Transverse colon (tissue), 4 donors: Measurements from ENCODE around the gene ARFIP1. TPM values are rescaled to one million over a fixed set of nuclear protein-coding genes. Genes with fewer than 3 reads are reported as not detected.

ENCODE experiments used
- DNase-seq: peaks from one replicate; pipeline ENCODE4 v3.0.0-alpha.2; 2019
- H3K27ac ChIP-seq, 4 donors: fragments of 200-600 bp; sonication (generic); 2 replicates each; pipeline ENCODE4 v1.5.1; 2016 to 2018; ENCODE audit warnings: inconsistent platforms in 4 of 4
- H3K27me3 ChIP-seq: fragments of 200-600 bp; sonication (generic); 2 replicates; pipeline ENCODE4 v1.5.1; 2017; ENCODE audit warnings: inconsistent platforms
- H3K36me3 ChIP-seq, 4 donors: fragments of 200-600 bp; sonication (generic); 2 replicates each; pipeline ENCODE4 v1.5.1; 2017 to 2019; ENCODE audit warnings: inconsistent platforms in 4 of 4
- H3K4me1 ChIP-seq, 4 donors: fragments of 200-600 bp; sonication (generic); 2 replicates each; pipeline ENCODE4 v1.5.1; 2017 to 2020; ENCODE audit warnings: inconsistent platforms in 4 of 4
- H3K4me3 ChIP-seq, 4 donors: fragments of 200-600 bp; sonication (generic); 1 replicate in 1 of 4; 2 replicates in 3 of 4; pipeline versions ENCODE4 v1.5.1 to v1.6.1; 2017 to 2019; ENCODE audit warnings: inconsistent platforms in 4 of 4
- H3K9me3 ChIP-seq, 2 donors: fragments of 200-600 bp; sonication (generic); 2 replicates each; pipeline ENCODE4 v1.5.1; 2017 to 2019; ENCODE audit warnings: inconsistent platforms in 2 of 2
- EP300 ChIP-seq: sonication (generic); formaldehyde crosslinking; IDR thresholded peaks from one replicate; pipeline ENCODE4 v1.6.1; 2017; ENCODE audit warnings: antibody characterized with exemption, low read depth
- POLR2A ChIP-seq: fragments of 450-650 bp; IDR thresholded peaks from one replicate; pipeline ENCODE4 v1.6.1; 2016; ENCODE audit warnings: antibody characterized with exemption, mild to moderate bottlenecking, moderate library complexity
- POLR2AphosphoS5 ChIP-seq, 3 donors: sonication (generic); formaldehyde crosslinking; IDR thresholded peaks; one replicate each; pipeline ENCODE4 v1.6.1; 2016; ENCODE audit warnings: antibody characterized with exemption in 3 of 3
- WGBS, 2 donors: methylation state at CpG; one replicate each; pipeline ENCODE4 v1.1.5; 2018; ENCODE audit warnings: low coverage in 1 of 2; 5-methylcytosine and 5-hydroxymethylcytosine counted together
- in situ Hi-C, 4 donors: fragments of 200-750 bp; cut with MboI; loops; one replicate each; pipeline versions ENCODE4 v1.15.0 to v1.15.1; 2017; ENCODE audit warnings: low sequenced_read_pairs in 3 of 4, low pct_ligation_motif_present in 1 of 4, low pct_unique_long_range_greater_than_20kb in 1 of 4
- intact Hi-C: fragments of 100-400 bp; cut with DNase I; formaldehyde crosslinking; loops from one replicate; pipeline ENCODE4 v1.15.1; 2023; ENCODE audit warnings: low total_unique reads
- total RNA-seq, 4 donors: library from RNA; depleted of rRNA; stranded (reverse); fragments of >200 nt; gene quantifications; one replicate each; pipeline ENCODE4 v1.1.0, GENCODE V29; 2016
- TF ChIP-seq, protein P1 (sequence below), 5 experiments: fragments of 200-600 bp in 3 of 5; fragments of 450-650 bp in 2 of 5; sonication (generic) in 3 of 5; IDR thresholded peaks; 1 replicate in 2 of 5; 2 replicates in 3 of 5; pipeline ENCODE4 v1.5.1; 2016 to 2017; ENCODE audit warnings: antibody characterized with exemption in 5 of 5, inconsistent platforms in 3 of 5, mild to moderate bottlenecking in 2 of 5, moderate library complexity in 1 of 5

Gene ARFIP1
- total RNA-seq, 4 donors from 2014 or later: 35.0 to 115 (median 46.2) TPM

DNA sequence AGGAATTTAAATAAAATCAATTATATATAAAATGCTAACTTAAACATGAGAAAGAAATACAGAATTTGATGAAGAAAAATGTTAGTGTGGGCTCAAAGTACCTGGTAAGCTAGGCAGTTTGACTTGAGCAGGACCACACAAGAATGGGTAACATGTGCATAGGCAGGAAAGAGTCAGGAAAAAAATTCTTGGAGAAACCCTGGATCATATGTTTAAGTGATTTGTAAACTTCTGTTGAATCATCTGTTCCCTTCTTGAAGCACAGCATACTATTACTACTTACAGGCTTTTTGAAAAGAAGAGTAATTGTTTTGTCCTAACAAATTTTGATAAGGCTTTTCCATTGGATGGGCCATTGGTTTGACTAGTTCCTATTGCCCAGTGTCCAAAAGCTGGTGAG, 118.9 kb downstream of the ARFIP1 start:
- Histone ChIP-seq H3K36me3 (no peaks in the 10 kb centered on the region), H3K9me3 (no peaks in the 10 kb centered on the region), H3K4me3 (no peak overlapping the region), H3K27me3 (no peaks in the 10 kb centered on the region), H3K4me1 (peaks cover 0 to 25% (median 9%) of the 10 kb centered on the region in 4 donors), H3K27ac (no peak overlapping the region)
- intact Hi-C loops: no loop called here
- DNase-seq: no peak
- in situ Hi-C loops: no loop called here
- TF ChIP-seq POLR2AphosphoS5 (IDR thresholded peaks at IDR 0.05): no peak
- TF ChIP-seq POLR2A: no peak
- TF ChIP-seq, protein P1, sequence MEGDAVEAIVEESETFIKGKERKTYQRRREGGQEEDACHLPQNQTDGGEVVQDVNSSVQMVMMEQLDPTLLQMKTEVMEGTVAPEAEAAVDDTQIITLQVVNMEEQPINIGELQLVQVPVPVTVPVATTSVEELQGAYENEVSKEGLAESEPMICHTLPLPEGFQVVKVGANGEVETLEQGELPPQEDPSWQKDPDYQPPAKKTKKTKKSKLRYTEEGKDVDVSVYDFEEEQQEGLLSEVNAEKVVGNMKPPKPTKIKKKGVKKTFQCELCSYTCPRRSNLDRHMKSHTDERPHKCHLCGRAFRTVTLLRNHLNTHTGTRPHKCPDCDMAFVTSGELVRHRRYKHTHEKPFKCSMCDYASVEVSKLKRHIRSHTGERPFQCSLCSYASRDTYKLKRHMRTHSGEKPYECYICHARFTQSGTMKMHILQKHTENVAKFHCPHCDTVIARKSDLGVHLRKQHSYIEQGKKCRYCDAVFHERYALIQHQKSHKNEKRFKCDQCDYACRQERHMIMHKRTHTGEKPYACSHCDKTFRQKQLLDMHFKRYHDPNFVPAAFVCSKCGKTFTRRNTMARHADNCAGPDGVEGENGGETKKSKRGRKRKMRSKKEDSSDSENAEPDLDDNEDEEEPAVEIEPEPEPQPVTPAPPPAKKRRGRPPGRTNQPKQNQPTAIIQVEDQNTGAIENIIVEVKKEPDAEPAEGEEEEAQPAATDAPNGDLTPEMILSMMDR (IDR thresholded peaks at IDR 0.05): no peak
- no peak for TF ChIP-seq EP300

DNA sequence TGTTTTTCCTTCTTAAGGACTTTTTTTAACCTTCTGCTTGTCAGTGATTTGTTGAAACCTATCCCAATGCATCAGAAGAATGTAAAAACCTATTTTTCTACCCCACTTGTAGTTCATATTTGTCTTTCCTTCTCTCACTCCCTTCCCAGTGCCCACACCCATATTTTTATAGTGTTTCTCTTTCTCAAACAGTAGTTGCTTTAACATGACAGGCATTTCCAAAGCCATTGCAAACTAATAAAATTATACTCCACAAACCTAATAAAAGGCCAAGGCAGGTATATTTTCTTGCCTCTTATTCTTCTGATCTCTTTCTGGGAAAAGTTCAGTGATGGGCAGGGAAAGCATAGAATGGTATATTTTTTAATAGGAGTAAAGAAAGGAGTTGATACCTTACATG, 120.6 kb downstream of the ARFIP1 start:
- intact Hi-C loops (no loop called here), in situ Hi-C loops (no loop called here)
- TF ChIP-seq POLR2AphosphoS5 (IDR thresholded peaks at IDR 0.05) (no peak), EP300 (no peak), POLR2A (no peak)
- TF ChIP-seq, protein P1 (IDR thresholded peaks at IDR 0.05): no peak
- peaks cover 0 to 16% (median 9%) of the 10 kb centered on the region in 4 donors for H3K4me1 ChIP-seq
- H3K36me3 ChIP-seq: no peaks in the 10 kb centered on the region
- H3K9me3 ChIP-seq: no peaks in the 10 kb centered on the region
- H3K4me3 ChIP-seq: no peak overlapping the region
- H3K27me3 ChIP-seq: no peaks in the 10 kb centered on the region
- DNase-seq: no peak
- H3K27ac ChIP-seq: peak overlapping the region in 3 of 4 donors; percentile 24 to 63 (median 60)

DNA sequence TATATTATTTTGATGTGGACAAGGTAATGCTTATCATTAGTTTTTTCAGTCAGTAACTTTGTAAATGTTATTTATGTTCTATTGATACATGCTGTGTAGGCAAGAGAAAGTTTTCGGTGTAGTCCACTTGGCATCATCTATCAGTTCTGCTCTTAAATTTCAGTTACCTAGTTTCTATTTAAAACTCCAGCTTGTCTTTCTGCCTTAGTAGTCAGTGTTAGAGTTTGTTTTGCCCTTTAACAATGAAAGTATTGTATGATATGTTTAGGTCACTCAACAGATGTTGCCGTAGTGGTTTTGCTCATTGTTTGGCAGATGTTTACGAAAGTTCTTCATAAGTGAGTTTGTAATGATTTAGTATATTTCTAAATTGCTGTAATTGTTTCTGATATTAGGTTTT, 121.5 kb downstream of the ARFIP1 start:
- Histone ChIP-seq H3K27ac (no peak overlapping the region), H3K36me3 (no peaks in the 10 kb centered on the region), H3K4me1 (peaks cover 0 to 16% (median 9%) of the 10 kb centered on the region in 4 donors), H3K9me3 (no peaks in the 10 kb centered on the region), H3K4me3 (no peak overlapping the region), H3K27me3 (no peaks in the 10 kb centered on the region)
- TF ChIP-seq, protein P1 (IDR thresholded peaks at IDR 0.05): no peak
- TF ChIP-seq POLR2AphosphoS5 (IDR thresholded peaks at IDR 0.05) (no peak), EP300 (no peak), POLR2A (no peak)
- WGBS, 2 donors: 58 to 66% methylated on average over 3 of the region's 3 CpGs
- intact Hi-C loops (no loop called here), in situ Hi-C loops (no loop called here)
- no peak for DNase-seq

DNA sequence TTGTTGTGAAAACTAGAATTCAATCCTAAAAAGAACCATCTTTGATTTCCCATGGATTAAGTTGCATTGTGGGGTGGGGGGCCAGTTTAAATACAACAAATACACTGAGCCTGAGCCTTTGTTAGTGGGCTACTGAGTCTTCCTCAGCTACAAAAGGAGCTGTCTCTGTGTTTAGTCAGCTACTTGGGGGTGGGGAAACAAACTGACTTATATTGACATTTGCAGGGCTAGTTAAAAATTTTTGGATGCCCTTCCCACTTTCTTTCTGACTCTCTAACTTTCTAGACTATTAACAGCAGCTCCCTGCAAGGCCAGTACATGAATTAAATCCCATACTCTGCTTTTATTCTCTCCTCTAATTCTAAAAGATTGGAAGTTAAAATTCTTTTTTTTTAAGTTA, 123.9 kb downstream of the ARFIP1 start:
- H3K9me3 ChIP-seq: no peaks in the 10 kb centered on the region
- no peaks in the 10 kb centered on the region for H3K36me3 ChIP-seq
- peaks cover 0 to 16% (median 9%) of the 10 kb centered on the region in 4 donors for H3K4me1 ChIP-seq
- no peaks in the 10 kb centered on the region for H3K27me3 ChIP-seq
- TF ChIP-seq, protein P1 (IDR thresholded peaks at IDR 0.05): no peak
- no peak overlapping the region for H3K4me3 ChIP-seq
- in situ Hi-C loops: no loop called here
- intact Hi-C loops: no loop called here
- no peak for DNase-seq
- H3K27ac ChIP-seq: no peak overlapping the region
